Caco-2 (cell line): ENCODE measurements around the gene PBX4. TPM values are rescaled to one million over a fixed set of nuclear protein-coding genes. Genes with fewer than 3 reads are reported as not detected.

Experiments used
- BruUV-seq: library from RNA; stranded (reverse); fragments of 400-500 nt; replicated peaks from 2 replicates; lab custom pipeline; 2021; lab: Mats Ljungman, UMichigan
- CTCF ChIA-PET: fragments of 300-600 bp; sonication (Branson Sonifier 250); formaldehyde crosslinking; loops from one replicate; lab custom pipeline; 2022; ENCODE audit warnings: antibody characterized with exemption; lab: Charles Lee
- POLR2A ChIA-PET: fragments of 300-600 bp; sonication (Branson Sonifier 250); formaldehyde crosslinking; loops from one replicate; lab custom pipeline; 2022; ENCODE audit warnings: antibody characterized with exemption; lab: Charles Lee
- DNase-seq, 2 experiments: peaks; one replicate each; pipeline versions ENCODE4 v3.0.0 to v3.0.0-alpha.2; 2020 to 2022
- H3K27me3 ChIP-seq: replicated peaks from 2 replicates; pipeline ENCODE4 v1.6.0; 2011; ENCODE audit warnings: low read length; ENCODE audit not compliant: control insufficient read depth, insufficient read depth
- H3K36me3 ChIP-seq: 2 replicates; pipeline ENCODE4 v1.5.1; 2011; ENCODE audit warnings: low read length; ENCODE audit not compliant: control insufficient read depth, insufficient read depth
- H3K4me1 ChIP-seq: fragments of 250-450 bp; sonication (Bioruptor Pico); 2 replicates; pipeline ENCODE4 v1.5.1; 2020; ENCODE audit warnings: mild to moderate bottlenecking
- H3K4me3 ChIP-seq: 2 replicates; pipeline ENCODE4 v1.5.1; 2011; ENCODE audit warnings: low read depth, mild to moderate bottlenecking, control low read depth, low read length
- H3K9me3 ChIP-seq: fragments of 250-450 bp; sonication (Bioruptor Pico); 2 replicates; pipeline ENCODE4 v1.5.1; 2020; ENCODE audit warnings: mild to moderate bottlenecking, moderate library complexity
- H3K27ac Mint-ChIP-seq: one replicate; pipeline ENCODE4 v1.8.0; 2022; ENCODE audit warnings: mixed read lengths; ENCODE audit not compliant: unreplicated experiment
- H3K27me3 Mint-ChIP-seq: one replicate; pipeline ENCODE4 v1.8.0; 2022; ENCODE audit warnings: mixed read lengths; ENCODE audit not compliant: insufficient read depth, unreplicated experiment
- H3K36me3 Mint-ChIP-seq: one replicate; pipeline ENCODE4 v1.8.0; 2022; ENCODE audit warnings: mild to moderate bottlenecking, mixed read lengths; ENCODE audit not compliant: insufficient read depth, unreplicated experiment
- H3K4me1 Mint-ChIP-seq: one replicate; pipeline ENCODE4 v1.8.0; 2022; ENCODE audit warnings: low read depth, mixed read lengths; ENCODE audit not compliant: unreplicated experiment
- H3K4me3 Mint-ChIP-seq: one replicate; pipeline ENCODE4 v1.8.0; 2022; ENCODE audit warnings: mild to moderate bottlenecking, moderate library complexity, mixed read lengths; ENCODE audit not compliant: unreplicated experiment
- H3K9me3 Mint-ChIP-seq: one replicate; pipeline ENCODE4 v1.8.0; 2022; ENCODE audit warnings: mixed read lengths; ENCODE audit not compliant: unreplicated experiment
- CTCF ChIP-seq, 2 experiments: fragments of 200-600 bp in 1 of 2; IDR thresholded peaks; 1 replicate in 1 of 2; 2 replicates in 1 of 2; pipeline versions ENCODE4 v1.5.1 to v1.8.0; 2011 to 2022; ENCODE audit warnings: antibody characterized with exemption in 1 of 2, control low read depth in 1 of 2, inconsistent platforms in 1 of 2, low read depth in 1 of 2, low read length in 1 of 2, mild to moderate bottlenecking in 1 of 2, moderate library complexity in 1 of 2; ENCODE audit not compliant: insufficient read depth in 1 of 2, severe bottlenecking in 1 of 2, unreplicated experiment in 1 of 2
- intact Hi-C: fragments of 100-400 bp; cut with micrococcal nuclease; formaldehyde crosslinking; loops from one replicate; pipeline ENCODE4 v1.10.0; 2022; ENCODE audit not compliant: unreplicated experiment
- total RNA-seq: library from RNA; stranded (reverse); gene quantifications from 2 replicates; pipeline ENCODE4 v1.2.3, GENCODE V29; 2022

Gene PBX4
- total RNA-seq, 1 experiment from 2014 or later: 3.5 TPM

GRCh38 chr19:19559931-19560330 lies 58.6 kb downstream of the PBX4 start:
- no peaks in the 10 kb centered on the region for H3K36me3 Mint-ChIP-seq
- no TSS peak for BruUV-seq
- H3K4me3 ChIP-seq: no peak overlapping the region
- no peak overlapping the region for H3K4me3 Mint-ChIP-seq
- H3K9me3 Mint-ChIP-seq: no peaks in the 10 kb centered on the region
- H3K9me3 ChIP-seq: no peaks in the 10 kb centered on the region
- no peak overlapping the region for H3K27ac Mint-ChIP-seq
- no peaks in the 10 kb centered on the region for H3K36me3 ChIP-seq
- no peaks in the 10 kb centered on the region for H3K27me3 ChIP-seq
- TF ChIP-seq CTCF (IDR thresholded peaks at IDR 0.05; ENCODE audit: insufficient read depth in 1 of 2, low read depth in 1 of 2, low read length in 1 of 2, severe bottlenecking in 1 of 2, unreplicated experiment in 1 of 2): no peak
- no peaks in the 10 kb centered on the region for H3K4me1 Mint-ChIP-seq
- intact Hi-C loops: no loop called here
- no peaks in the 10 kb centered on the region for H3K27me3 Mint-ChIP-seq
- ChIA-PET CTCF (no interaction called here), POLR2A (no interaction called here)
- H3K4me1 ChIP-seq: no peaks in the 10 kb centered on the region
- no peak for DNase-seq

GRCh38 chr19:19558636-19559035 lies 59.9 kb downstream of the PBX4 start:
- Mint-ChIP-seq H3K27ac (no peak overlapping the region), H3K4me3 (no peak overlapping the region), H3K9me3 (no peaks in the 10 kb centered on the region), H3K27me3 (no peaks in the 10 kb centered on the region), H3K4me1 (no peaks in the 10 kb centered on the region), H3K36me3 (no peaks in the 10 kb centered on the region)
- intact Hi-C loops: no loop called here
- H3K9me3 ChIP-seq: no peaks in the 10 kb centered on the region
- POLR2A ChIA-PET: no interaction called here
- H3K4me1 ChIP-seq: no peaks in the 10 kb centered on the region
- DNase-seq: no peak
- CTCF ChIA-PET: no interaction called here
- TF ChIP-seq CTCF (IDR thresholded peaks at IDR 0.05; ENCODE audit: insufficient read depth in 1 of 2, low read depth in 1 of 2, low read length in 1 of 2, severe bottlenecking in 1 of 2, unreplicated experiment in 1 of 2): no peak
- no peaks in the 10 kb centered on the region for H3K27me3 ChIP-seq
- no TSS peak for BruUV-seq
- no peak overlapping the region for H3K4me3 ChIP-seq
- H3K36me3 ChIP-seq: no peaks in the 10 kb centered on the region

- CTCF ChIA-PET: interaction anchor here (0.6 kb wide), 1 partner anchor 26 kb away, joined by 4 read pairs; no protein-coding TSS in a partner anchor
- Mint-ChIP-seq H3K9me3 (no peaks in the 10 kb centered on the region), H3K4me1 (no peaks in the 10 kb centered on the region), H3K4me3 (no peak overlapping the region), H3K27me3 (no peaks in the 10 kb centered on the region), H3K27ac (no peak overlapping the region), H3K36me3 (no peaks in the 10 kb centered on the region)
- DNase-seq: no peak
- intact Hi-C loops: no loop called here
- Histone ChIP-seq H3K4me1 (no peaks in the 10 kb centered on the region), H3K36me3 (no peaks in the 10 kb centered on the region), H3K9me3 (no peaks in the 10 kb centered on the region), H3K4me3 (no peak overlapping the region), H3K27me3 (no peaks in the 10 kb centered on the region)
- BruUV-seq: no TSS peak
- TF ChIP-seq CTCF (IDR thresholded peaks at IDR 0.05; ENCODE audit: insufficient read depth in 1 of 2, low read depth in 1 of 2, low read length in 1 of 2, severe bottlenecking in 1 of 2, unreplicated experiment in 1 of 2): no peak
- POLR2A ChIA-PET: no interaction called here
These were observed 60.4 kb downstream of the PBX4 start for GRCh38 chr19:19558055-19558454.
